CD4-positive, alpha-beta T cell treated with Interleukin-2 at 100 ng/mL for 4 hours (primary cell): ENCODE data around the gene PCDHA7.
A peak's percentile ranks its signal among the peaks of the same experiment; 100 is the strongest.
"Not testable (repeated sequence)": the region's sequence is repeated elsewhere in the genome, so short reads cannot be mapped to it uniquely, and the experiment has no call there.

Experiments used
- DNase-seq: peaks from one replicate; pipeline ENCODE4 v3.0.0-alpha.2; 2020; ENCODE audit warnings: low spot score

Gene PCDHA7

DNA sequence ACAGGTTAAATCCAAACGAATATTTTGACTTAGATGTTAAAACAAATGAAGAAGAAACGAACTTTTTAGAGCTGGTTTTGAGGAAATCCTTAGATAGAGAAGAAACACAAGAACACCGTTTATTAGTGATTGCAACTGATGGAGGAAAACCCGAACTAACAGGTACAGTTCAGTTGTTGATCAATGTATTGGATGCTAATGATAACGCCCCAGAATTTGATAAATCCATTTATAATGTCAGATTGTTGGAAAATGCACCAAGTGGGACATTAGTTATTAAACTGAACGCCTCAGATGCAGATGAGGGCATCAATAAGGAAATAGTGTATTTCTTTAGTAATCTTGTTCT is 11.8 kb upstream of the PCDHA7 start:
- no peak for DNase-seq

- DNase-seq: not testable (repeated sequence)
Observed at GRCh38 chr5:140822969-140823368, 11.1 kb upstream of the PCDHA7 start.

DNA sequence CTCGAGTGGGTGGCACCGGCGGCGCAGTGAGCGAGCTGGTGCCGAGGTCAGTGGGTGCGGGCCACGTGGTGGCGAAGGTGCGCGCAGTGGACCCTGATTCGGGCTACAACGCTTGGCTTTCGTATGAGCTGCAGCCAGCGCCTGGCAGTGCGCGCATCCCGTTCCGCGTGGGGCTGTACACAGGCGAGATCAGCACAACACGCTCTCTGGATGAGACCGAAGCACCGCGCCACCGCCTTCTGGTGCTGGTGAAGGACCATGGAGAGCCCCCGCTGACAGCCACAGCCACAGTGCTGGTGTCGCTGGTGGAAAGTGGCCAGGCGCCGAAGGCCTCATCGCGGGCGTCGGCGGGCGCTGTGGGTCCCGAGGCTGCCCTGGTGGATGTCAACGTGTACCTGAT is 10.6 kb upstream of the PCDHA7 start:
- DNase-seq: no peak

DNA sequence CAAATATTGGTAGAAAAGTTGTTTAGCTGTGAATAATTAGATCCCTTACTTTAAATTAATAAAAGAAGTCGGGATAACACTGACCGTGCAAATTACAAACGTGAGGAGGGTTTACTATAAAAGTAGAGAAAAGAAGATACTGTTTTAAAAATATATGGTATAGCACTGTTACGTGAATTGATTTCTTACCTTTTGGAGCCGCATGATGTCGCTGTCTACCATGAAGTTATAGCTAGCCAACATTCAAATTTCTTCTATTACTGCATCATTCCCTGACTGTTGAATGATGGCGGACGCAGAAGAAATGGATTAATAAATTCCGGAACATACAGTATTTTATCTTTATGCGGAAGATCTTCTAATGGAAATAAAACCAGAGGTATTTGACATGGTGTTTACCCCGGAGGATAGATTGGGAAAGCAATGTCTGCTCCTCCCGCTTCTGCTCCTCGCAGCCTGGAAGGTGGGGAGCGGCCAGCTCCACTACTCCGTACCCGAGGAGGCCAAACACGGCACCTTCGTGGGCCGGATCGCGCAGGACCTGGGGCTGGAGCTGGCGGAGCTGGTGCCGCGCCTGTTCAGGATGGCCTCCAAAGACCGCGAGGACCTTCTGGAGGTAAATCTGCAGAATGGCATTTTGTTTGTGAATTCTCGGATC is 6.2 kb upstream of the PCDHA7 start, which contains the start of gene PCDHA6:
TSS of gene PCDHA6 (plus strand) at position 257 of the 658 bp plus-strand sequence. CDS start at position 389, 132 bp downstream.
- no peak for DNase-seq

DNA sequence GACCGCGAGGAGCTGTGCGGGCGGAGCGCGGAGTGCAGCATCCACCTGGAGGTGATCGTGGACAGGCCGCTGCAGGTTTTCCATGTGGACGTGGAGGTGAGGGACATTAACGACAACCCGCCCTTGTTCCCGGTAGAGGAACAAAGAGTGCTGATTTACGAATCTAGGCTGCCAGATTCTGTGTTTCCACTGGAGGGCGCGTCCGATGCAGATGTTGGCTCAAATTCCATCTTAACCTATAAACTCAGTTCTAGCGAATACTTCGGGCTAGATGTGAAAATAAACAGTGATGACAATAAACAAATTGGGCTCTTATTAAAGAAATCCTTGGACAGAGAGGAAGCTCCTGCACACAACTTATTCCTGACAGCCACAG is 5.7 kb upstream of the PCDHA7 start:
- no peak for DNase-seq

- not testable (repeated sequence) for DNase-seq
Observed at GRCh38 chr5:140829511-140830501, 4.3 kb upstream of the PCDHA7 start.

DNA sequence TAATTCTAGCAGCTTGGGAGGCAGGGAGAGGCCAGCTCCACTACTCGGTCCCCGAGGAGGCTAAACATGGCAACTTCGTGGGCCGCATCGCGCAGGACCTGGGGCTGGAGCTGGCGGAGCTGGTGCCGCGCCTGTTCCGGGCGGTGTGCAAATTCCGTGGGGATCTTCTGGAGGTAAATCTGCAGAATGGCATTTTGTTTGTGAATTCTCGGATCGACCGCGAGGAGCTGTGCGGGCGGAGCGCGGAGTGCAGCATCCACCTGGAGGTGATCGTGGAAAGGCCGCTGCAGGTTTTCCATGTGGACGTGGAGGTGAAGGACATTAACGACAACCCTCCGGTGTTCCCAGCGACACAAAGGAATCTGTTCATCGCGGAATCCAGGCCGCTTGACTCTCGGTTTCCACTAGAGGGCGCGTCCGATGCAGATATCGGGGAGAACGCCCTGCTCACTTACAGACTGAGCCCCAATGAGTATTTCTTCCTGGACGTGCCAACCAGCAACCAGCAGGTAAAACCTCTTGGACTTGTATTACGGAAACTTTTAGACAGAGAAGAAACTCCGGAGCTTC is 455 bp downstream of the PCDHA7 start:
- DNase-seq: not testable (repeated sequence)

- no peak for DNase-seq
Observed at GRCh38 chr5:140835622-140836510, 1.8 kb downstream of the PCDHA7 start.

DNA sequence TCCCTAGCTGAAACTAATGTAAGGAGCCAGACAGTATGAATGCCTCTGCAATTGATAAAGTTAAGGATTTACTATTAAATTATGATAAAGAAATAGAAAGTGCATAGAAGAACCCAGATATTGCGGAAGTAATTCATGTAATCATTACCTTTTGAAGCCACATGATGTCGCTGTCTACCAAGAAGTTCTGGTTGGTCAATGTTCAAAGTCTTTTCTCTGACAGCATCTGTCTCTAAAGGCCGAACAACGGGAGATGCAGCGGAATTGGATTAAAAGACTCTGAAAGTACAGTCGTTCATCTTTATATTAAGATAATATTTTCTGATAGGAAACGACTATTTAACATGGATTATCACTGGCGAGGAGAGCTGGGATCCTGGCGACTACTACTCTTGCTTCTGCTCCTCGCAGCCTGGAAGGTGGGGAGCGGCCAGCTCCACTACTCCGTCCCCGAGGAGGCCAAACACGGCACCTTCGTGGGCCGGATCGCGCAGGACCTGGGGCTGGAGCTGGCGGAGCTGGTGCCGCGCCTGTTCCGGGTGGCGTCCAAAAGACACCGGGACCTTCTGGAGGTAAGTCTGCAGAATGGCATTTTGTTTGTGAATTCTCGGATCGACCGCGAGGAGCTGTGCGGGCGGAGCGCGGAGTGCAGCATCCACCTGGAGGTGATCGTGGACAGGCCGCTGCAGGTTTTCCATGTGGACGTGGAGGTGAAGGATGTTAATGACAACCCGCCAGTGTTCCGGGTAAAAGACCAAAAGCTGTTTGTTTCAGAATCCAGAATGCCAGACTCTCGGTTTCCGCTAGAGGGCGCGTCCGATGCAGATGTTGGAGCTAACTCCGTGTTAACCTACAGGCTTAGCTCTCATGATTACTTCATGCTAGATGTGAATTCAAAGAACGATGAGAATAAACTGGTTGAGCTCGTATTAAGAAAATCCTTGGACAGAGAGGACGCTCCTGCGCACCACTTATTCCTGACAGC is 7.2 kb downstream of the PCDHA7 start, which contains the start of gene PCDHA8:
TSS of gene PCDHA8 (plus strand) at position 210 of the 985 bp plus-strand sequence. CDS start at position 345, 135 bp downstream.
- DNase-seq: peak; percentile 1

GRCh38 chr5:140842798-140843733 is 9.0 kb downstream of the PCDHA7 start:
- no peak for DNase-seq

DNA sequence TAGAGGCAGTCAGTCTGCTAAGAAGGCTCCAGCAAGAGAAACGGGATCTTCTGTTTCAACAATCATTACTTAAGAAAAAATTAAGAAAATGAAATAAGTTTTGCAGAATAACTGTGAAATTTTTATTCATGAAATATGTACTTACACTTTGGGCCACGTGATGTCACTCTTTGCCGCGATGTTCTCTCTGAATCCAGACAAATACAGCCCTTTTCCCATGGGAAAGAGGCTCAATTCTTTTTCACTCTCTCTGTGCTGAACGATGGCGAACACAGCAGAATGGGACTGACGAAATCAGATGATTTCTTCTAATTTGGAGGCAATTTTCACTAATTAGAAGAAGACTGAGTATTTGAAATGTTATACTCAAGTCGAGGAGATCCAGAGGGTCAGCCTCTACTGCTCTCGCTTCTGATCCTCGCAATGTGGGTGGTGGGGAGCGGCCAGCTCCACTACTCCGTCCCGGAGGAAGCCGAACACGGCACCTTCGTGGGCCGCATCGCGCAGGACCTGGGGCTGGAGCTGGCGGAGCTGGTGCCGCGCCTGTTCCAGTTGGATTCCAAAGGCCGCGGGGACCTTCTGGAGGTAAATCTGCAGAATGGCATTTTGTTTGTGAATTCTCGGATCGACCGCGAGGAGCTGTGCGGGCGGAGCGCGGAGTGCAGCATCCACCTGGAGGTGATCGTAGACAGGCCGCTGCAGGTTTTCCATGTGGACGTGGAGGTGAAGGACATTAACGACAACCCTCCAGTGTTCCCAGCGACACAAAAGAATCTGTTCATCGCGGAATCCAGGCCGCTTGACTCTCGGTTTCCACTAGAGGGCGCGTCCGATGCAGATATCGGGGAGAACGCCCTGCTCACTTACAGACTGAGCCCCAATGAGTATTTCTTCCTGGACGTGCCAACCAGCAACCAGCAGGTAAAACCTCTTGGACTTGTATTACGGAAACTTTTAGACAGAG is 14.4 kb downstream of the PCDHA7 start, which contains the start of gene PCDHA9:
TSS of gene PCDHA9 (plus strand) at position 244 of the 964 bp plus-strand sequence. CDS start at position 358, 114 bp downstream.
- DNase-seq: not testable (repeated sequence)

DNA sequence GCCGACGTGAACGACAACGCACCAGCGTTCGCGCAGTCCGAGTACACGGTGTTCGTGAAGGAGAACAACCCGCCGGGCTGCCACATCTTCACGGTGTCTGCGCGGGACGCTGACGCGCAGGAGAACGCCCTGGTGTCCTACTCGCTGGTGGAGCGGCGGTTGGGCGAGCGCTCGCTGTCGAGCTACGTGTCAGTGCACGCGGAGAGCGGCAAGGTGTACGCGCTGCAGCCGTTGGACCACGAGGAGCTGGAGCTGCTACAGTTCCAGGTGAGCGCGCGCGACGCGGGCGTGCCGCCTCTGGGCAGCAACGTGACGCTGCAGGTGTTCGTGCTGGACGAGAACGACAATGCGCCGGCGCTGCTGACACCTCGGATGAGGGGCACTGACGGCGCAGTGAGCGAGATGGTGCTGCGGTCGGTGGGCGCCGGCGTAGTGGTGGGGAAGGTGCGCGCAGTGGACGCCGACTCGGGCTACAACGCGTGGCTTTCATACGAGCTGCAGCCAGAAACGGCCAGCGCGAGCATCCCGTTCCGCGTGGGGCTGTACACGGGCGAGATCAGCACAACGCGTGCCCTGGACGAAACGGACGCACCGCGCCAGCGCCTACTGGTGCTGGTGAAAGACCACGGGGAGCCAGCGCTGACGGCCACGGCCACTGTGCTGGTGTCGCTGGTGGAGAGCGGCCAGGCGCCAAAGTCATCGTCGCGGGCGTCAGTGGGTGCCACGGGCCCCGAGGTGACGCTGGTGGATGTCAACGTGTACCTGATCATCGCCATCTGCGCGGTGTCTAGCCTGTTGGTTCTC is 16.0 kb downstream of the PCDHA7 start:
- not testable (repeated sequence) for DNase-seq

DNA sequence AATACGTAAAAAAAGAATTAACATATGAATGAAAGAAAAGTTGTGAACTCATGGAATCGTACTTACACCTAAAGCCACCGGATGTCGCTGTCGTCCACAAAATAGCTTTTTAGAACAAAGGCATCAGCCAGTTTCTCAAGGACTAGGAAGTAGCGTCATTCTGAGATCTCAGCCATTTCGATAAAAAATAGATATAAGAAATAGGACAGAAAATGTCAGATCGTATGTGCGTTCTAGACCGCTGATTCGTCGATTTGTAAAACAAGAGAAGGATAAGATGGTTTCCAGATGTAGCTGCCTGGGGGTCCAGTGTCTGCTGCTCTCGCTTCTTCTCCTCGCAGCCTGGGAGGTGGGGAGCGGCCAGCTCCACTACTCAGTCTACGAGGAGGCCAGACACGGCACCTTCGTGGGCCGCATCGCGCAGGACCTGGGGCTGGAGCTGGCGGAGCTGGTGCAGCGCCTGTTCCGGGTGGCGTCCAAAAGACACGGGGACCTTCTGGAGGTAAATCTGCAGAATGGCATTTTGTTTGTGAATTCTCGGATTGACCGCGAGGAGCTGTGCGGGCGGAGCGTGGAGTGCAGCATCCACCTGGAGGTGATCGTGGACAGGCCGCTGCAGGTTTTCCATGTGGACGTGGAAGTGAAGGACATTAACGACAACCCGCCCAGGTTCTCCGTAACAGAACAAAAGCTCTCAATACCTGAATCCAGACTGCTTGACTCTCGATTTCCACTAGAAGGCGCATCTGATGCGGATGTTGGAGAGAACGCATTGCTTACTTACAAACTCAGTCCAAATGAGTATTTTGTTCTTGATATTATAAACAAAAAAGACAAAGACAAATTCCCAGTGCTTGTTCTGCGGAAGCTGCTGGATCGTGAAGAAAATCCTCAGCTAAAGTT is 22.0 kb downstream of the PCDHA7 start, which contains the start of gene PCDHA10:
TSS of gene PCDHA10 (plus strand) at position 126 of the 903 bp plus-strand sequence. CDS start at position 278, 152 bp downstream.
- DNase-seq: no peak

- DNase-seq: no peak
Observed at GRCh38 chr5:140857177-140857986, 23.3 kb downstream of the PCDHA7 start.

- no peak for DNase-seq
Observed at GRCh38 chr5:140857987-140858240, 23.8 kb downstream of the PCDHA7 start.
